GM21619 (cell line): ENCODE results near the gene AQP6.
A peak's percentile ranks its signal among the peaks of the same experiment; 100 is the strongest.

ENCODE experiments used
- ATAC-seq: cut with Tn5 transposase; IDR thresholded peaks from one replicate; pipeline ENCODE4 v1.9.1; 2021; ENCODE audit not compliant: unreplicated experiment

Gene AQP6

GRCh38 chr12:49955899-49956662 is 16.7 kb upstream of the AQP6 start:
- no peak for ATAC-seq

- ATAC-seq: no peak
These were observed 15.8 kb upstream of the AQP6 start for GRCh38 chr12:49956663-49957569.

GRCh38 chr12:49957570-49957967 is 15.2 kb upstream of the AQP6 start:
- ATAC-seq: no peak

GRCh38 chr12:49959685-49960473 is 12.9 kb upstream of the AQP6 start:
- ATAC-seq: no peak

- ATAC-seq: no peak
These were observed 12.2 kb upstream of the AQP6 start for GRCh38 chr12:49960474-49961110.

GRCh38 chr12:49961111-49961922 is 11.4 kb upstream of the AQP6 start, which contains the start of gene AQP5:
AQP5 (plus strand) TSS chr12:49961872; CDS start chr12:49962018, 146 bp downstream.
- no peak for ATAC-seq

- no peak for ATAC-seq
These were observed 10.6 kb upstream of the AQP6 start for GRCh38 chr12:49961993-49962764.

GRCh38 chr12:49962861-49963765 is 9.6 kb upstream of the AQP6 start:
- no peak for ATAC-seq

GRCh38 chr12:49963976-49964815 is 8.6 kb upstream of the AQP6 start:
- ATAC-seq: no peak

- no peak for ATAC-seq
These were observed 7.7 kb upstream of the AQP6 start for GRCh38 chr12:49964849-49965624.

- no peak for ATAC-seq
These were observed 6.9 kb upstream of the AQP6 start for GRCh38 chr12:49965836-49966235.

GRCh38 chr12:49966511-49967041 is 6.2 kb upstream of the AQP6 start:
- no peak for ATAC-seq

- ATAC-seq: peak; percentile 63
These were observed 5.5 kb upstream of the AQP6 start for GRCh38 chr12:49967042-49967776.

- ATAC-seq: peak; percentile 13
These were observed 4.9 kb upstream of the AQP6 start for GRCh38 chr12:49967777-49968250.

- ATAC-seq: no peak
These were observed 4.3 kb upstream of the AQP6 start for GRCh38 chr12:49968471-49968870.
